Urothelium cell line (cell line): ENCODE data around the gene GGT1.
A peak's percentile ranks its signal among the peaks of the same experiment; 100 is the strongest.
"Not testable (repeated sequence)": the region's sequence is repeated elsewhere in the genome, so short reads cannot be mapped to it uniquely, and the experiment has no call there.

ENCODE experiments used
- DNase-seq: peaks from one replicate; pipeline ENCODE4 v3.0.0; 2011; ENCODE audit warnings: low spot score, mixed read lengths
- FAIRE-seq: peaks from 2 replicates; lab custom pipeline; 2011; peaks lifted over from hg19 to GRCh38; lab: Jason Lieb, UNC

GGT1 gene

GRCh38 chr22:24602847-24603769, at the start of gene GGT1:
TSS of gene GGT1 (plus strand) at chr22:24603193. CDS start at chr22:24611082, 7,889 bp downstream.
- not testable (repeated sequence) for DNase-seq, FAIRE-seq

GRCh38 chr22:24553597-24554312, 49.2 kb upstream of the GGT1 start:
- FAIRE-seq (peak; percentile 76), DNase-seq (no peak)

- FAIRE-seq (peak; percentile 62), DNase-seq (peak; percentile 41)
Observed at GRCh38 chr22:24554313-24555164, 48.5 kb upstream of the GGT1 start, which contains the start of gene GUCD1. TSS of gene GUCD1 (minus strand) at chr22:24555138. CDS start at chr22:24554991, 147 bp downstream.

GRCh38 chr22:24555165-24556039, 47.6 kb upstream of the GGT1 start, which contains the start of gene SNRPD3:
TSS of gene SNRPD3 (plus strand) at chr22:24555999. CDS start at chr22:24557675, 1,676 bp downstream.
- FAIRE-seq (peak; percentile 93), DNase-seq (peak; percentile 100)

GRCh38 chr22:24559471-24559870, 43.5 kb upstream of the GGT1 start:
- FAIRE-seq (no peak), DNase-seq (no peak)

GRCh38 chr22:24563246-24563645, 39.7 kb upstream of the GGT1 start:
- FAIRE-seq, result no peak
- no peak for DNase-seq

- no peak for FAIRE-seq
- no peak for DNase-seq
Observed at GRCh38 chr22:24564376-24565058, 38.5 kb upstream of the GGT1 start.

GRCh38 chr22:24565077-24565476, 37.9 kb upstream of the GGT1 start:
- FAIRE-seq (no peak), DNase-seq (no peak)

- FAIRE-seq, result no peak
- DNase-seq, result no peak
Observed at GRCh38 chr22:24566899-24567511, 36.0 kb upstream of the GGT1 start.

- peak; percentile 44 for FAIRE-seq
Observed at GRCh38 chr22:24567668-24568067, 35.3 kb upstream of the GGT1 start.

GRCh38 chr22:24571266-24571665, 31.7 kb upstream of the GGT1 start:
- FAIRE-seq, result no peak

More at GRCh38 chr22:24567668-24568067, 35.3 kb upstream of the GGT1 start:
- DNase-seq, result no peak

GRCh38 chr22:24576778-24577177, 26.2 kb upstream of the GGT1 start:
- DNase-seq (no peak), FAIRE-seq (no peak)

More at GRCh38 chr22:24571266-24571665, 31.7 kb upstream of the GGT1 start:
- no peak for DNase-seq

- DNase-seq (no peak), FAIRE-seq (peak; percentile 59)
Observed at GRCh38 chr22:24578355-24579257, 24.4 kb upstream of the GGT1 start.

- no peak for FAIRE-seq
Observed at GRCh38 chr22:24579258-24579601, 23.8 kb upstream of the GGT1 start.

GRCh38 chr22:24580276-24580675, 22.7 kb upstream of the GGT1 start:
- DNase-seq, result no peak
- FAIRE-seq, result peak; percentile 20

More at GRCh38 chr22:24579258-24579601, 23.8 kb upstream of the GGT1 start:
- DNase-seq, result no peak

GRCh38 chr22:24582056-24582814, 20.8 kb upstream of the GGT1 start:
- DNase-seq (no peak), FAIRE-seq (no peak)
